GM12874 (cell line): ENCODE results near the gene RPL11.

Experiments
- CTCF ChIP-seq: IDR thresholded peaks from 2 replicates; pipeline ENCODE4 v1.5.1; 2011; ENCODE audit warnings: low read depth, mild to moderate bottlenecking, control low read depth, low read length, moderate library complexity; ENCODE audit not compliant: insufficient read depth

RPL11 gene

DNA sequence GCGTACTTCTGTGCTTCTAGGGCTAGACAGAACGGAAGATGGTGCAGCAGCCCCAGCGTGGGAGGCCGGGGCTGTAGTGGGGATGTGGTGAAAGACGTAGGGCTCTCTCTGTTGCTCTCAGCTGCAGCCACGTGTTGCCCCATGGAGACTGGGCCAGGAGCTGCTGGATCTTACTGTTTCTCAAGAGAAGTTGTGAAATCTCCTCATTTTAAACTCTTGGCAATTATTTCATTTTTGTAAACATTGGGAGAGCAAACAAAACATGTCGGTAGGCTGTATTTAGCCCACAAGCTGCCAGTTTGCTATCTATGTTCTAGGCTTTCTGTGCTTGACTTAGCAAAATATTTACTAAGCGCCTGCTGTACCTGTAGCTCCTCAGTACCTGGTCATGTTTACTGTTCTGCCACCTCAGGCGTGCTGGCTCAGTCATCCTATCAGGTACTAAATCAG is 35.8 kb downstream of the RPL11 start:
- no peak for TF ChIP-seq CTCF

DNA sequence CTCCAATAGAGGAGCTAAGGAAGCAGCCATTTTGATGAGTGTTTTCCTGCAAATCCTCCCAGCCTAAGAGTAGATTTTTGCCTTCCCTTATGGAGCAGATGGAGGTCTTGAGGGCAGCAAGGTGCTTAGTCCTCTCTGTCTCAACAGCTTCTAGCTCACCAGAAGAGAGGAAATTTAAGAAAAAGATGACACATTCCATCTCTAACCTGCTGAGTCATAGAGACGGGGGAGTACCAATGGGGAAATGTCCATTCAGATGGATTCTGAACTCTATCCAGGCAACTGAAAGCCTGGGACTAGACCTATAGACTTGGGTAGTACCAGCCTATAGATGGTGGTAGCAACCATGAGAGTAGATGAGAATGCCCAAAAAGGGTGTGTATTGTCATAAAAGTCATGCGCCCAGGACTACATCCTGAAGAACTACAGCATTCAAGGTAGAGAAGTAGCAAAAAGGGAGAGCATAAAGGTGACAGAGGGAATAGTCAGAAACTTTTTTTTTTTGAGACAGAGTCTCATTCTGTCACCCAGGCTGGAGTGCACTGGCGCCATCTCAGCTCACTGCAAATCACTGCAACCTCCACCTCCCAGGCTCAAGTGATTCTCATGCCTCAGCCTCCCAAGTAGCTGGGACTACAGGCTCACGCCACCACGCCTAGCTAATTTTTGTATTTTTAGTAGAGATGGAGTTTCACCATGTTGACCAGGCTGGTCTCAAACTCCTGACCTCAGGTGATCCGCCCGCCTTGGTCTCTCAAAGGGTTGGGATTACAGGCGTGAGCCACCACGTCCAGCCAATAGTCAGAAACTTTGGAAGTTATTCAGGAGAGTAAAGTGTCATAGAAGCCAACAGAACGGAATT is 41.0 kb downstream of the RPL11 start:
- no peak for TF ChIP-seq CTCF

- TF ChIP-seq CTCF: no peak
These were observed 45.0 kb downstream of the RPL11 start for GRCh38 chr1:23736437-23737134.

DNA sequence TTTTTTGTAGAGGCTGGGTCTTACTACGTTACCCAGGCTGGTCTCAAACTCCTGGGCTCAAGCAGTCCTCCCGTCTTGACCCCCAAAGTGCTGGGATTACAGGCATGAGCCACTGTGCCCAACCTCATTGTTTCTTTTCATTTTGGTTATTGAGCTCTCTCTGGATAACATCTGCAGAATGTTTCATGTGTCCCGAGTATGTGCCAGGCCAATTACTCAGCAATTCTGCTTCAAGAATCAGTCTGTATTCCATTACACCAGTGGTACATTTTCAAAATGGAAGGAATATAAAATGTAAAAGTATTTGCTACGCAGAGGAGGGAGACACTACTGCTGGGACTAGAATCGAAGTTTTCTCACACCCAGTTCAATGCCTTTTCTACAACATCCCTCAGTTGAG is 50.0 kb downstream of the RPL11 start:
- no peak for TF ChIP-seq CTCF

- TF ChIP-seq CTCF: no peak
These were observed 51.2 kb downstream of the RPL11 start for GRCh38 chr1:23742670-23743286.

DNA sequence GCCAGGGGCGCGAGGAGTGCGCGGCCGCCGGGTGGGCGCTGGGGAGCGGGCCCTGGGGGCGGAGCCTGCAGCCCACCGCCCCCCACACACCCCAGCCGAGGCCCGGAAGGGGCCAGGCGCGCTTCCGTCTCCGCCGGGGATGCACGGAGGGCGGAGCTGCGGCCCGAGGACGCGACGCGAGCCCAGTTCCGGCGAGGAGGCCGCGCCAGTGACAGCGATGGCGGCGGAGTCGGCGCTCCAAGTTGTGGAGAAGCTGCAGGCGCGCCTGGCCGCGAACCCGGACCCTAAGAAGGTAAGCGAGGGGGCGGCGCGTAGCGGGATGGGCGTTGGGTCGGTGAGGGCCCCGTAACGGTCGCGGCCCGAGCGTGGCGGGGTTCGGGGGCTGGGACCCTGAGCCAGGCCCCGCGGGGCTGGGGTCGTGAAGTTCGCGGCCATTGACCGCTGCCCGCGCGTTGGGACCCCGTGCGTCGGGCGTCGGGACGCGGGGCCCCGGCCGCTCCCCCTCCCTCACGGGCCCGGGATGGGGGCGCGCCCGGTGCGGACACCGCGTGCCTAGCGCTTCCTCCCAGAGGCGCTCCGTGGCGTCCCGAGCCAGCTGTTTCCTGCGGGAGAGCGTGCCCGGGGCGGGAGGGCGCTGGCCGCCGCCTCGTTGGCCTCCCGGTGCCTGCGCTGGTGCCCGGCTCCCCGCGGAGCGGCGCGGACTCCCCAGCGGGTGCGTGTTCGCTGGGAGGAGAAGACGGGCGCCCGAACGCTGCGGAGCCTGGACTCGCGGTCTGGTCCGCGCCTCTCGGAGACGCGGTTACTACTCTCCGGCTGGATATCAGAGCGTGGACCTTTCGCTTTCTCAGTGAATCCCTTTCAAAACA is 51.9 kb downstream of the RPL11 start, which contains the start of gene ELOA:
ELOA (plus strand) TSS at position 185 of the 866 bp plus-strand sequence; CDS start at position 218, 33 bp downstream.
- no peak for TF ChIP-seq CTCF
